Dermis blood vessel endothelial cell (primary cell): Measurements from ENCODE around the gene ADK. TPM values are rescaled to one million over a fixed set of nuclear protein-coding genes. Genes with fewer than 3 reads are reported as not detected.

Source experiments
- DNase-seq: peaks from one replicate; pipeline ENCODE4 v3.0.0; 2010
- total RNA-seq: library from RNA; depleted of rRNA; stranded (reverse); fragments of >200 nt; gene quantifications from 2 replicates; pipeline ENCODE4 v1.2.3, GENCODE V29; 2014

The ADK gene
- total RNA-seq, 1 donor from 2014 or later, result 15.3 TPM

DNA sequence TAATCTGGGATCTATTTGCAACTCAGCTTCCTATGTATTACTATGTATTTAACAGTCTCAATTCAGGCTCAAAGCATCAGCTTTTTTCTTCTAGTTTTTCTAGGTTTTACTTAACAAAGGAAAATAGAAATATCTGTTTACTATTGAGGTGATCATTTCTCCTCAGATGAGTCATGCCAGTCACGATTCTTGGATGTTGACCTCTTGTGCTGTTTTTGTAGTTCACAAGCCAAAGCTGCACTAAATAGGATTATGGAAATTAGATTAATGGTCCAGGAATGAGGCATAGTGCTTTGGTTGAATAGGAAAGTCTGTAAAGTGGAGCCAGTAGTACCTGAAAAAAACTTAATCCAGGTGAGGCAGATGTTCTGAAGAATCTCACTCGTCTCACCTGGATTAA, 477.1 kb downstream of the ADK start:
- DNase-seq, result peak; percentile 46

- no peak for DNase-seq
Observed at GRCh38 chr10:74634995-74635536, 484.0 kb downstream of the ADK start.

DNA sequence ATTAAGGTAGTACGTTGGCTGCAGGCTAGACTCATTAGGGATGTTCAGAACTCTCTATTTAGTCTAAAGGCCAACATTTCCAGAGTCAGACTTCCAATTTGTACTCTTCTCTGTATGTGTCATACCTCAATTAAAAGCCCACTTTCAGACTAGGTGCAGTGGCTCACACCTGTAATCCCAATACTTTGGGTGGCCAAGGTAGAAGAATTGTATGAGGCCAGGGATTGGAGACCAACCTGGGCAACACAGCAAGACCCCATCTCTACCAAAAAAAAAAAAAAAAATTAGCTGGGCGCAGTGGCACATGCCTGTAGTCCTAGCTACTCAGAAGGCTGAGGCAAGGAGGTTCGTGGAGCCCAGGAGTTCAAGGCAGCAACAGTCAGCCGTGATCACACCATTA, 484.6 kb downstream of the ADK start:
- no peak for DNase-seq

GRCh38 chr10:74637685-74638084, 486.7 kb downstream of the ADK start:
- no peak for DNase-seq

DNA sequence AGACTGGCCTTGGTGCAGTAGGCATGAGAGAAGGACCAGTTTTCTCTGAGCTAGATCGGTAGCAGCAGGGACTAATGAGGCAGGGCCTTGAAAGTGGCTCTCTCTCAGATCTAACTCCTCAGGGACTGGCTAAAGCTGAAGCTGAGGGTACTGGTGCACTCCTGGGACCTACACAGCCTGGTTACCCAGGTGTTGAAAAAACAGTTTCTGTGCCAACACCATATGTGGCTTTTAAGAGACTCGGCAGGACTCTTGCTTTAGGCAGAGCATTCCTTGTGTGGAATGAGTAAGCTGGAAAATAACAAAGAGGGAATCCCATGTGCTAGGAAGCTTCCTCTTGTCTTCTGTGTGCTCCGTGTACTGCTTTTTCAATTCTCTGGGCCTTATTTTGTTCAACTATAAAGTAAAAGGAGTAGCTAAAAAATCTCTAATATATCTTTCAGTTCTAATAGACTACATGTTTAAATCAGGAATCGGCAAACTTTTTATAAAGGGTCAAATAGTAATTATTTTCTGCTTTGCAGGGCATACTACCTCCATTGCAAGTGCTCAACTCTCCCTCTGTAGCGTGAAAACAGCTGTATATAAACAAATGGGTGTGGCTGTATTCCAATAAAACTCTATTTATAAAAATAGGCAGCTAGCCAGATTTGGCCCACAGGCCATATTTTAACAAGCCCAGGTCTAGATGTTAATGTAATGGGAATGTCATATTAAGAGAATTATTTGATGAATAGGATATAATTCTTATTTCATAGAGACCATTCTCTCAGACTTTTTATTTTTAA, 489.3 kb downstream of the ADK start:
- no peak for DNase-seq

- no peak for DNase-seq
Observed at GRCh38 chr10:74641659-74642058, 490.6 kb downstream of the ADK start.

GRCh38 chr10:74642901-74643595, 492.0 kb downstream of the ADK start:
- DNase-seq, result no peak

DNA sequence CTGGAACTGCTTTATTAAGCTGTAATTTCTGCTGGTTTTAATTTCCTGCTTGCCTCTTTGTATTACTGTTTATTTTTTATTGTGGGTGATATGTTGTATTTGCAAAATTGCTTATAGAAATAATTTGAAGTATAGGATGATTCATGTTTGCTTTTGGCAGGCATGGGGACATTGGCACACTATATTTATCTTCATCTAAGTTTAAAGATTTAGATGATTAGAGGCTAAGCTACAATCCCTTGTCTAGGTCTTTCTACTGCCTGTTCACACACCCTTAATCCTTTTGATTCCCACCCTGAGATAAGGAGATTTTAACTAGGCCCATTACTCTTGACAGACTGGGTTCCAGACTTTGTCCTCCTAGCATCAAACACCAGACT, 492.6 kb downstream of the ADK start:
- no peak for DNase-seq

DNA sequence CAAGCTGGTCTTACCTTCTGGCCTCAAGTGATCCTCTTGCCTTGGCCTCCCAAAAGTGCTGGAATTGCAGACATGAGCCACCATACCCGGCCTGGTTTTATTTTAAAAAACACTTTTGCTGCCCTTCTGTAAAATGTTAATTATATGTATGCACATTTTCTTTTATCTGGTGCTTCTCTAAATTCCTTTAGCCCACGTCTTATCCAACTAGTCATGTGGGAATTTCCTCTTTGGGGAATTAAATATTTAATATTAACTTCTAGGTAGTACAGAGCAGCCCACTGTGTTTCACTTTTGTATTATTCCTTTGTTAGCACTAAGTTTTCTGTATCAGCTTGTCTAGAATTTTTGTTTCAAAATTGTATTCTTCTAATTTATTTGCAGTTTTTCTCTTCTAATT, 493.7 kb downstream of the ADK start:
- no peak for DNase-seq

GRCh38 chr10:74645692-74646091, 494.7 kb downstream of the ADK start:
- DNase-seq, result no peak

DNA sequence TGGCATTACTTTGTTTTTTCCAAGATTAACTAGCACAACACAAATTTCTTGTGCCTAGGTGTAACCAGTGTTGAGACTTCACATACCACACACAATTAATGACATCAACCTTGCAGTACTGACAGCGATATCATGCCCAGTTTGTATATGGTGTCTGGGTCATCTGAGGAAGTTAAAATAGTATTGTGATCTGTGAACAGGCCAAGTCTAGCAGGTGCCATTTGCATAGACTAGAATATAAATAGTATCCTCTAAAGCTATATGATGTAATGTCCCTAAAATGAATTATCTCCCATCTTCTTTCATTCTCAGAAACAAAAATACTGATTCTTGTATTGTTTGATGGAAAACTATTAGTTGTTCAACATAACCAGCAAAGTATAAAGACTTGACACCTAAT, 499.6 kb downstream of the ADK start:
- DNase-seq, result no peak

DNA sequence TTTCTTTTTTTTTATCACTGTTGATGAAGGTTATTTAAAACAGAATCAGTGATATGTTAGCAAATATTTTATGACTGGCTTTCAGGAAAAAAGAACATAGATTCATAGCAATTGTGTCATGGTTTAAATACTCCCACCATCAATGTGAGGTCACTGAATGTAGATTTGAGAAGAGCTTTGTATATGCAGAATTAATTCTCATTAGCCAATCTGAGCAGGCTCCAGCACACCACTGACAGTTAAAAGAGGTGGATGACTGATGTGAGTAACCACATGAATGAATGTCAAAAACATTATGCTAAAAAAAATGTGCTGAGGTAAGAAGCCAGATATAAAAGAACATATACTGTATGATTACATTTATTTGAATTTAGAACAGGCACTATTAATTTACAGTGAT, 500.5 kb downstream of the ADK start:
- no peak for DNase-seq

DNA sequence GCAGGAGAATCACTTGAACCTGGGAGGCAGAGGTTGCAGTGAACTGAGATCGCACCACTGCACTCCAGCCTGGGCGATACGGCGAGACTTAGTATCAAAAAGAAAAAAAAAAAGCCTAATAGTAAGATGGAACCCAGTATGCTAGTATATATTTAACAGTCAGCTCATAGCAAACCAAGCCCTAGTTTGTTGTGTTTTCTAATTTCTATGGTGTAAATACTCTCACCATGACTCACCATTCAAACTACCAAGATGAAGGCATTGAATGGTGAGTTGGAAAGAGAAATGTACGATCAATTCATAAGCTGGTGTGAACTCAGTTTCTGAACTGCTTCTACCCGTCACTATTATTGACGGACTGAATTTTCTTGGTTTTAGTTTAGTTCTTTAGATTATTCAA, 501.6 kb downstream of the ADK start:
- no peak for DNase-seq

- DNase-seq, result no peak
Observed at GRCh38 chr10:74658511-74658910, 507.5 kb downstream of the ADK start.

- DNase-seq, result no peak
Observed at GRCh38 chr10:74662635-74663034, 511.6 kb downstream of the ADK start.

DNA sequence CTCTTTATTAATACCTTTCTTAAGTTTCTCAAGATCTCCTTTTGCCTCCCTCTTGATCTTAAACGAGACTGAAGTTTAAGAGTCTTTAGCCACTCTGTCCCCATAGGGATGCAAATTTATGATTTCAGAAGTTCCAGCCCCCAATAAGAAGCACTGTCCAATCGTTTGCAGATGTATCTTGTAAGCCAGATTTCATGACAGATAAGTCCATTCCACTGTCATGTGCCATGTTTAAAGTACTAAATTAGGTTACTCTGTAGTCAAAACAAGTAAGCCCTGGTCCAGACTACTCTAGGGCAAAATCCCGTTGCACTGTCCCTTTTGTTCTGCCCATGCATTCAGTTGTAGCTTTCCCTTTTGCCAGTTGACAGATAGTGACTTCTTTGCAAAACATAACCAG, 518.2 kb downstream of the ADK start:
- no peak for DNase-seq

GRCh38 chr10:74671716-74672115, 520.7 kb downstream of the ADK start:
- no peak for DNase-seq

DNA sequence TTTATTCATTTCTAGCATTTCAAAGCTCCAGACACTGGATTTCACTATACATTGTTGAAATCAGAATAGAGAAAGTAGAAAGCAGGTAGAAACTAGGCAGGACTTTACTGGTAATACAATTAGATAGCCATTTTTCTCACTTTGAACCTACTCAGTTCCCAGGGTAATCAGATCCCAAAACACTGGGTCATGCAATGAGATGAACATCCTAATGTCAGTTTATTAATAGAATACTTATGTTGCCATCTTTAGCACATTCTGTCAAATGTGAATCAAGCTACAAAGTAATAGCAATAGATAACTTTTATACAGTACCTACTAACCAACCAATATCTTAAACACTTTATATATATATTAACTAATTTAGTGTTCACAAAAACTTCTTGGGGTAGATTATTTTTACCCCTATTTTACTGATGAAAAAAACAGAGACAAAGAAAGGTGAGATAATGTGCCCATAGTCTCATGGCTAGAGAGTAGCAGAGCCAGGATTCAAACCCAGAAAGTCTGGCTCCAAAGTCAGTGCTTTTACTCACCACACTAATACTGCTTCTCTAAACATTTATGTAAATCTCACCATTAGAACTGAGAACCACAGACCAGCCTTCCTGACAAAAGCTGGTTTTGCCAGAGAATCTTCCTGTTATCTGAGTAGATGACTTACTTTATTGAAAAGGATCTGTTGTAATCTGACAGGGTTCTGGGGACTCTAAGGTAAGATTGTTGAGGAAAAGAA, 521.6 kb downstream of the ADK start:
- DNase-seq, result no peak

GRCh38 chr10:74674927-74675326, 523.9 kb downstream of the ADK start:
- DNase-seq, result no peak

GRCh38 chr10:74675484-74675883, 524.5 kb downstream of the ADK start:
- DNase-seq, result no peak

DNA sequence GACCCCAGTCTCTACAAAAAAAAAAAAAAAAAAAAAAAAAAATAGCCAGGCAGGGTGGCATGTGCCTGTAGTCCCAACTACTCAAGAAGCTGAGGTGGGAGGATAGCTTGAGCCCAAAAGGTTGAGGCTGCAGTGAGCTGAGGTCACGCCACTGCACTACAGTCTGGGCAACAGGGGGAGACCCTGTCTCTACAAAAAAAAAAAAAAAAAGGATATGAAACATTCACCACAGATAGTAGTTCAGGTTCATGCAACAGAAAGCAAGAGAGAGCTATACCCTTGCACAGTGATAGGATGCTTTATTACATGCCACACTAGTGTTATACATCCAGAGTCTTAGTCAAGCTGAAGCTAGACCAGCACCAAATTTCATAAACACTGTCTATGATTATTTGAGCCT, 526.9 kb downstream of the ADK start:
- no peak for DNase-seq

- no peak for DNase-seq
Observed at GRCh38 chr10:74681917-74682627, 531.1 kb downstream of the ADK start.

DNA sequence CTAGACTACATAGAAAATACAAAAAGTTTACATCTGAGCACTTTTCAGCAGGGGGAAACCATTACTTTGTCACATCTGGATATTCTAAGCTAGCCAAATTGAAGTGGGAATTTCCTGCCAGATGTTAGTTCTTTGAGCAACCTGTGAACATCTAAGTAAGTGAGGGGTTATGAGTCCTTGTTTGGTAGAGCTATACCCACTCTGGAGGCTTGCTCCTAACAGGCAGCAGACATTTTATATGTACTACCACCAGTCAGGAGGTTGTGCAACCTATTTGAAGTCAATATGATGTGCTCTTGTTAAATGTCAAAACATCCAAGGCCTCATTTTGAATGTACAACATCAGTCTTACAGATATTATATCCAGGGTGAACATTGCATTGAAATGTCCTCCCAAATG, 532.0 kb downstream of the ADK start:
- no peak for DNase-seq
